Common myeloid progenitor, CD34-positive (primary cell): Measurements from ENCODE around the gene MUC4.

Experiments
- CTCF ChIA-PET: fragments of 350-600 bp; sonication (Branson Sonifier 250); formaldehyde crosslinking; loops from one replicate; lab custom pipeline; 2021; ENCODE audit warnings: antibody characterized with exemption; lab: Charles Lee
- POLR2A ChIA-PET: fragments of 350-600 bp; sonication (Branson Sonifier 250); formaldehyde crosslinking; loops from one replicate; lab custom pipeline; 2021; ENCODE audit warnings: antibody characterized with exemption; lab: Charles Lee
- DNase-seq, 3 donors: peaks; one replicate each; pipeline versions ENCODE4 v3.0.0 to v3.0.0-alpha.2; 2013
- H3K27ac ChIP-seq, 2 experiments: 1 replicate in 1 of 2; 2 replicates in 1 of 2; pipeline ENCODE4 v1.7.0; 2013; ENCODE audit warnings: inconsistent platforms in 2 of 2, low read length in 2 of 2, mild to moderate bottlenecking in 2 of 2, low read depth in 1 of 2, moderate library complexity in 1 of 2; ENCODE audit not compliant: severe bottlenecking in 2 of 2, insufficient read depth in 1 of 2, poor library complexity in 1 of 2
- H3K27me3 ChIP-seq, 5 experiments: replicated peaks in 2 of 5; 1 replicate in 3 of 5; 2 replicates in 2 of 5; pipeline versions ENCODE4 v1.6.1 to v1.7.0; 2013; ENCODE audit warnings: low read length in 4 of 5, mild to moderate bottlenecking in 2 of 5, moderate library complexity in 2 of 5, inconsistent platforms in 1 of 5; ENCODE audit not compliant: insufficient read depth in 5 of 5, control insufficient read depth in 4 of 5
- H3K36me3 ChIP-seq, 4 experiments: 1 replicate in 2 of 4; 2 replicates in 2 of 4; pipeline versions ENCODE4 v1.6.1 to v1.7.0; 2013; ENCODE audit warnings: low read length in 3 of 4, control low read depth in 1 of 4, mild to moderate bottlenecking in 1 of 4; ENCODE audit not compliant: control insufficient read depth in 4 of 4, insufficient read depth in 4 of 4
- H3K4me1 ChIP-seq, 4 experiments: 1 replicate in 3 of 4; 2 replicates in 1 of 4; pipeline versions ENCODE4 v1.6.1 to v1.7.1; 2013; ENCODE audit warnings: low read length in 3 of 4, mild to moderate bottlenecking in 3 of 4, control low read depth in 1 of 4, inconsistent platforms in 1 of 4, moderate library complexity in 1 of 4; ENCODE audit not compliant: control insufficient read depth in 4 of 4, insufficient read depth in 4 of 4; ENCODE audit errors: control extremely low read depth in 1 of 4
- H3K4me3 ChIP-seq, 7 experiments: 1 replicate in 4 of 7; 2 replicates in 3 of 7; pipeline versions ENCODE4 v1.5.1 to v1.7.0; 2013; ENCODE audit warnings: mild to moderate bottlenecking in 7 of 7, low read length in 6 of 7, moderate library complexity in 6 of 7, inconsistent platforms in 2 of 7, low read depth in 2 of 7, control low read depth in 1 of 7; ENCODE audit not compliant: insufficient read depth in 4 of 7, control insufficient read depth in 1 of 7; ENCODE audit errors: extremely low read depth in 1 of 7
- H3K9me3 ChIP-seq, 5 experiments: 1 replicate in 4 of 5; 2 replicates in 1 of 5; pipeline versions ENCODE4 v1.6.1 to v1.7.1; 2013; ENCODE audit warnings: low read length in 4 of 5, mild to moderate bottlenecking in 2 of 5, inconsistent platforms in 1 of 5, low read depth in 1 of 5, moderate library complexity in 1 of 5; ENCODE audit not compliant: control insufficient read depth in 4 of 5, insufficient read depth in 2 of 5; ENCODE audit errors: control extremely low read depth in 1 of 5
- WGBS: methylation state at CpG from one replicate; pipeline ENCODE4 v1.1.5; 2013; ENCODE audit not compliant: insufficient coverage; 5-methylcytosine and 5-hydroxymethylcytosine counted together

Gene MUC4

DNA sequence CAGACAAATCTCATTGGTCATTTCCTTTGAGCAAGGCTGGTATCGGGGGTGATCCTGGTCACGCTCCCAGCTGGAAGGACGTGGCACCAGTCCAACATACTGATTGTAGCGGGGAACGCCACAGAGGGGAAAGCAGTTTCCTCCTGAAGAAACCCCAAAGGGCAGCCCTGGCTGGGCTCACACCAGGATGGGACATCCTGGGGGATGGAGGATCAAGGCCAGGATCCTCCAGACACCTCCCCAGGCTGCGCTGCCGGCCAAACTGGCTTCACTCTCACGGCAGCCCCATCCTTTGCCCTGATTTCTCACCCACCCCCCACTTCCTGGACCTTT, 54.3 kb downstream of the MUC4 start:
- H3K4me1 ChIP-seq = peaks cover 0 to 21% (median 14%) of the 10 kb centered on the region in 4 experiments
- H3K9me3 ChIP-seq = no peaks in the 10 kb centered on the region
- CTCF ChIA-PET = no interaction called here
- no peak overlapping the region for H3K4me3 ChIP-seq
- peaks cover 0 to 12% (median 6%) of the 10 kb centered on the region in 5 experiments for H3K27me3 ChIP-seq
- no peak overlapping the region for H3K27ac ChIP-seq
- WGBS = 41% methylated on average over 5 of the region's 8 CpGs
- DNase-seq = no peak
- POLR2A ChIA-PET = no interaction called here
- no peaks in the 10 kb centered on the region for H3K36me3 ChIP-seq

DNA sequence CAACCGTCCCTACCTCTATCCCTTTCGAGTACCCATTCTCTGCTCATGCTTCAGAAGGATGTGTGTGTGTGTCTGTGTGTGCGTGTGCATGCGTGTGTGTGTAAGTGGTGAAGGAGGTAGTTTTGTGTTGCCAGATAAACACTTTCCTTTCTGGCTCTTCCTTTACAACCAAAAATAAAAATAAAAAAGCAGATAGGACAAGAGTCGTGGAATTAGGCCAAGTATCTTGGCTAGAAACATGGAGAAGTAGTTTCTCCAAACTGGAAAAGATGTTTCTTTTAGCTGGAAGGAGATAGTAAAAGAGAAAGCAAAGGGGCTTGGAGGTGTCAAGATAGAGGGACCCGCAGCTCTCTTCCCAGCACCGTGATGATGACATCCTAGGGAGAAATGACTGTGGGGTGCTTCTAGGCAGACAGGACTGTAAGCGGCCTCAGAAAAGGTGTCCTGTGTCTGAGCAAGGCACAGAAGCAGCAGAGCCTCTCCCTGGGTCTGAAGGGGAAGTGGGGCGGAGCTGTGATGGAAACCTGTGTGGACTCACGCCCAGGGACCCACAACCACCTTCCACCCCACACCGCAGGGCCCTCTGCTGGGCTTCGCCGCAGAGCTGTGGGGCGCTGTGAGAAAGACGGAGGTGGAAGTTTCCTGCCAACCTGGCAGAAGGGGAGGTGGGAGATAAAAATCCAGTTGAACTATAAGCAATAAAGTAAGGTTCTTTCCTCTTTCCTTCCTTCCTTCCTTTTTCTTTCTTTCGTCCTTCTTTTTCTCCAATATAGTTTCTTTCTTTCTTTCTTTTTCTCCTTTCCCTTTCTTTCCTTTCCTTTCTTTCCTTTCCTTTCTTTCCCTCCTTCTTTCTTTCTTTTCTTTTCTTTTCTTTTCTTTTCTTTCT, 55.7 kb downstream of the MUC4 start:
- peaks cover 0 to 10% (median 3%) of the 10 kb centered on the region in 4 experiments for H3K4me1 ChIP-seq
- no peak overlapping the region for H3K27ac ChIP-seq
- peaks cover 0 to 7% (median 0%) of the 10 kb centered on the region in 5 experiments for H3K27me3 ChIP-seq
- ChIA-PET CTCF (interaction anchor here (1.0 to 1.2 kb wide), 2 partner anchors 17 to 267 kb away, joined by 3 to 4 read pairs; no protein-coding TSS in a partner anchor), POLR2A (no interaction called here)
- WGBS = 55% methylated on average over 8 of the region's 16 CpGs
- H3K9me3 ChIP-seq = no peaks in the 10 kb centered on the region
- DNase-seq = peak; percentile 14 to 81 (median 70)
- no peak overlapping the region for H3K4me3 ChIP-seq
- no peaks in the 10 kb centered on the region for H3K36me3 ChIP-seq

DNA sequence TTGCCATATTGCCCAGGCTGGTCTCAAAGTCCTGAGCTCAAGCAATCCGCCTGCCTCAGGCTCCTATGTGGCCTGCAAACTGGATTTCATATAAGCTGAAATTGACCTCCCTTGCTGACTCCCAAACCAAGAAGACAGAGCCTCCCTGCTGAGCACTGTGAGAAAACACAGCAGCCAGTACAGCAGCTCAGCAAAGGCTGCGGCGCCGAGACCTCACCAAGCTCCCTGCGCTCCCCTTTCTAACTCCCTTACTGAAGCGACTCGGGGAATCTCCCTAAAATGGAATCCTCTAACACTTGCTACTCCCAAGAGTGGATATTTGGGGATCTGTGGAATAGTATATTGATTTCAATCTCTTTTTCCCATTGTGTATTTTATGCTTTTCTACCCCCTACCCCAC, 56.3 kb downstream of the MUC4 start:
- Histone ChIP-seq H3K4me1 (peaks cover 0 to 10% (median 3%) of the 10 kb centered on the region in 4 experiments), H3K27ac (no peak overlapping the region), H3K27me3 (peaks cover 0 to 7% (median 0%) of the 10 kb centered on the region in 5 experiments), H3K4me3 (no peak overlapping the region), H3K9me3 (no peaks in the 10 kb centered on the region), H3K36me3 (no peaks in the 10 kb centered on the region)
- WGBS = 90% methylated on average over 2 of the region's 7 CpGs
- DNase-seq = no peak
- ChIA-PET CTCF (interaction anchor here (1.0 to 1.1 kb wide), 2 partner anchors 17 to 268 kb away, joined by 3 to 6 read pairs; no protein-coding TSS in a partner anchor), POLR2A (no interaction called here)

DNA sequence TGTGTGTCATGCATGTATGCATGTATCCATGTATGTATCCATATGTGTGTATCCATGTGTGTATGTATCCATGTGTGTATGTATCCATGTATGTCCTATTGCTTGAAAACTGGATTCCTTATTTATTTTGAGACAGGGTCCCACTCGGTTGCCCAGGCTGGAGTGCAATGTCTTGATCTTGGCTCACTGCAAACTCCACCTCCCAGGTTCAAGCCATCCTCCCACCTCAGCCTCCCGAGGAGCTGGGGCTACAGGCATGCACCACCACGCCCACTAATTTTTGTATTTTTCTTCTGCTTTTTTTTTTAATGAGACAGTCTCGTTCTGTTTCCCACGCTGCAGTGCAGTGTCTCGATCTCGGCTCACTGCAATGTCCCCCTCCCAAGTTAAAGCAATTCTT, 56.8 kb downstream of the MUC4 start:
- POLR2A ChIA-PET = no interaction called here
- peaks cover 0 to 7% (median 0%) of the 10 kb centered on the region in 5 experiments for H3K27me3 ChIP-seq
- H3K27ac ChIP-seq = no peak overlapping the region
- peaks cover 0 to 10% (median 3%) of the 10 kb centered on the region in 4 experiments for H3K4me1 ChIP-seq
- CTCF ChIA-PET = interaction anchor here (0.6 to 1.1 kb wide), 3 partner anchors 17 to 269 kb away, joined by 3 to 6 read pairs (median 3); no protein-coding TSS in a partner anchor
- 95% methylated on average over 7 of the region's 7 CpGs for WGBS
- no peak for DNase-seq
- no peaks in the 10 kb centered on the region for H3K36me3 ChIP-seq
- H3K4me3 ChIP-seq = no peak overlapping the region
- no peaks in the 10 kb centered on the region for H3K9me3 ChIP-seq

DNA sequence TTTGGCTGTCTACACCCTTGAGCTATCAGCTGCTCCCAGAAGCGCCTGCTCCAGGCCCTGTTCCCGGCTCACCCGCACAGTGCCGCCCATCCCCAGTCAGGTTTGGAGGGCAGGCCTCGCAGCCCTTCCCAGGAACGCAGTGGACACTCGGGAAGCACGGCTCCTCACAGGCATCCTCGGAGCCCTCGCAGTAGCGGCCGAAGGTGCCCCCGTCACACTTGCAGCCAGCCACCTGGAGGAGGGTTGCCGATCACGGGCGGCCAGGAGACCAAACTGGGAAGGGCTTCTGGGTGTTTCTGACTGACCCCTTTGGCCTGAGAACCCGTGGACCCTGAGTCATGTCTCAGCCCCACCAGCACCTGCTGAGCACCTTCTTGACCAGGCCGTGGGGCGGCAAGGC, 57.6 kb downstream of the MUC4 start:
- CTCF ChIA-PET = interaction anchor here (1.5 kb wide), 1 partner anchor 96 kb away, joined by 4 read pairs; no protein-coding TSS in a partner anchor
- H3K4me3 ChIP-seq = no peak overlapping the region
- peaks cover 0 to 10% (median 3%) of the 10 kb centered on the region in 4 experiments for H3K4me1 ChIP-seq
- H3K27ac ChIP-seq = no peak overlapping the region
- H3K36me3 ChIP-seq = no peaks in the 10 kb centered on the region
- WGBS = 95% methylated on average over 19 of the region's 19 CpGs
- POLR2A ChIA-PET = no interaction called here
- DNase-seq = no peak
- H3K27me3 ChIP-seq = peaks cover 0 to 4% (median 0%) of the 10 kb centered on the region in 5 experiments
- H3K9me3 ChIP-seq = no peaks in the 10 kb centered on the region

DNA sequence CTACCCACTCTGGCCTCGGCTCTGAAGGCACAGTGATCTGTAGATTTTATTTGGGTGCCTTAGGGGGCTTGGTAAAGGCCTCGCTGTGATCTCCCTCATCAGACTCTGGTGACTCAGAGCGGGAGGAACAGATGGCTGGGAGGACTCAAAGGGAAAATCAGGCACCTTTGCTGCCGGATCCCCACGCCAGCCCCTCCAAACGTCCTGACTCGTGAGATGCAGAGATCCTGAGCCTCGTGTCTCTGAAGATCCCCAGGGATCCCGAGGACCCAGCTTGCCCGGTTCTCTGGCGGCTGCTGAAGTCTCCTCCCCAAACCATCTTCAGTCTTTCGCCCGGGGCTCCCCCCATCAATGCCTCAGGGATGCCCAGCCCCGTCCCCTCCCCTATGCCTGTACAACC, 58.1 kb downstream of the MUC4 start:
- ChIA-PET CTCF (interaction anchor here (1.5 kb wide), 1 partner anchor 96 kb away, joined by 4 read pairs; no protein-coding TSS in a partner anchor), POLR2A (no interaction called here)
- Histone ChIP-seq H3K27ac (no peak overlapping the region), H3K36me3 (no peaks in the 10 kb centered on the region), H3K27me3 (peaks cover 0 to 4% (median 0%) of the 10 kb centered on the region in 5 experiments), H3K4me1 (peaks cover 0 to 13% (median 3%) of the 10 kb centered on the region in 4 experiments), H3K9me3 (no peaks in the 10 kb centered on the region), H3K4me3 (no peak overlapping the region)
- 97% methylated on average over 13 of the region's 14 CpGs for WGBS
- DNase-seq = no peak
